Body of pancreas (tissue), 4 donors: Measurements from ENCODE around the gene RYR3. TPM values are rescaled to one million over a fixed set of nuclear protein-coding genes. Genes with fewer than 3 reads are reported as not detected.

ENCODE experiments used
- ATAC-seq: fragments of 150-250 bp; one replicate; pipeline ENCODE4 v1.9.1; 2016
- DNase-seq, 4 donors: peaks; one replicate each; pipeline ENCODE4 v3.0.0-alpha.2; 2019
- H3K27ac ChIP-seq, 4 donors: fragments of 200-600 bp; sonication (generic); 1 replicate in 3 of 4; 2 replicates in 1 of 4; pipeline versions ENCODE4 v1.5.1 to v1.6.1; 2016 to 2019; ENCODE audit warnings: mild to moderate bottlenecking in 1 of 4, mixed read lengths in 1 of 4, moderate library complexity in 1 of 4
- H3K27me3 ChIP-seq, 2 donors: fragments of 200-600 bp; sonication (generic); one replicate each; pipeline ENCODE4 v1.6.0; 2016; ENCODE audit warnings: mild to moderate bottlenecking in 1 of 2
- H3K36me3 ChIP-seq, 2 donors: fragments of 200-600 bp; sonication (generic); replicated peaks in 1 of 2; 2 replicates each; pipeline ENCODE4 v1.5.1; 2016; ENCODE audit warnings: low read depth in 2 of 2; ENCODE audit not compliant: insufficient read depth in 1 of 2
- H3K4me1 ChIP-seq: fragments of 200-600 bp; sonication (generic); one replicate; pipeline ENCODE4 v1.6.0; 2016
- H3K4me3 ChIP-seq, 2 donors: fragments of 200-600 bp; sonication (generic); 1 replicate in 1 of 2; 2 replicates in 1 of 2; pipeline ENCODE4 v1.5.1; 2016 to 2019
- H3K9me3 ChIP-seq, 3 donors: fragments of 200-600 bp; sonication (generic); 1 replicate in 2 of 3; 2 replicates in 1 of 3; pipeline ENCODE4 v1.5.1; 2016
- CTCF ChIP-seq, 7 experiments: fragments of 450-650 bp in 4 of 7; fragments of 200-600 bp in 3 of 7; sonication (generic) in 3 of 7; IDR thresholded peaks; one replicate each; pipeline ENCODE4 v1.5.1; 2016 to 2019; ENCODE audit warnings: antibody characterized with exemption in 7 of 7
- POLR2A ChIP-seq, 3 donors: fragments of 450-650 bp; IDR thresholded peaks; one replicate each; pipeline ENCODE4 v1.6.1; 2016; ENCODE audit warnings: antibody characterized with exemption in 3 of 3, mild to moderate bottlenecking in 2 of 3
- WGBS, 2 donors: methylation state at CpG; one replicate each; pipeline ENCODE4 v1.1.5; 2017; 5-methylcytosine and 5-hydroxymethylcytosine counted together
- intact Hi-C: fragments of 100-400 bp; cut with DNase I; formaldehyde crosslinking; loops from one replicate; pipeline ENCODE4 v1.15.1; 2023
- total RNA-seq, 2 donors: library from RNA; depleted of rRNA; stranded (reverse); fragments of >200 nt; gene quantifications; one replicate each; pipeline ENCODE4 v1.1.0, GENCODE V29; 2016

RYR3 gene
- total RNA-seq, 2 donors from 2014 or later = 0.26 to 0.66 TPM

GRCh38 chr15:33831646-33832045, 520.9 kb downstream of the RYR3 start:
- H3K27ac ChIP-seq = no peak overlapping the region
- WGBS, 2 donors = 81 to 84% methylated on average over 7 of the region's 7 CpGs
- DNase-seq (no peak), ATAC-seq (no peak)
- TF ChIP-seq POLR2A (IDR thresholded peaks at IDR 0.05) = no peak
- TF ChIP-seq CTCF (IDR thresholded peaks at IDR 0.05) = no peak
- no peaks in the 10 kb centered on the region for H3K4me1 ChIP-seq
- H3K36me3 ChIP-seq = no peaks in the 10 kb centered on the region
- no peaks in the 10 kb centered on the region for H3K27me3 ChIP-seq
- intact Hi-C loops = no loop called here
- peaks cover 0 to 9% (median 0%) of the 10 kb centered on the region in 3 donors for H3K9me3 ChIP-seq
- H3K4me3 ChIP-seq = no peak overlapping the region

- TF ChIP-seq POLR2A (IDR thresholded peaks at IDR 0.05) = no peak
- TF ChIP-seq CTCF (IDR thresholded peaks at IDR 0.05) = no peak
- no peaks in the 10 kb centered on the region for H3K27me3 ChIP-seq
- H3K27ac ChIP-seq = no peak overlapping the region
- no peak for DNase-seq
- ATAC-seq = no peak
- H3K4me3 ChIP-seq = no peak overlapping the region
- intact Hi-C loops = no loop called here
- no peaks in the 10 kb centered on the region for H3K4me1 ChIP-seq
- no peaks in the 10 kb centered on the region for H3K9me3 ChIP-seq
- no peaks in the 10 kb centered on the region for H3K36me3 ChIP-seq
- 33 to 37% methylated on average over 9 of the region's 9 CpGs for WGBS, 2 donors
Observed at GRCh38 chr15:33834892-33835743, 524.4 kb downstream of the RYR3 start.

- 76 to 81% methylated on average over 1 of the region's 1 CpG for WGBS, 2 donors
- intact Hi-C loops = no loop called here
- H3K4me3 ChIP-seq = no peak overlapping the region
- no peaks in the 10 kb centered on the region for H3K36me3 ChIP-seq
- no peaks in the 10 kb centered on the region for H3K27me3 ChIP-seq
- TF ChIP-seq CTCF (IDR thresholded peaks at IDR 0.05) (no peak), POLR2A (IDR thresholded peaks at IDR 0.05) (no peak)
- H3K27ac ChIP-seq = no peak overlapping the region
- DNase-seq (no peak), ATAC-seq (no peak)
- no peaks in the 10 kb centered on the region for H3K4me1 ChIP-seq
- H3K9me3 ChIP-seq = no peaks in the 10 kb centered on the region
Observed at GRCh38 chr15:33837294-33837693, 526.5 kb downstream of the RYR3 start.

- no peaks in the 10 kb centered on the region for H3K27me3 ChIP-seq
- no peak overlapping the region for H3K4me3 ChIP-seq
- intact Hi-C loops = no loop called here
- no peak for TF ChIP-seq POLR2A (IDR thresholded peaks at IDR 0.05)
- TF ChIP-seq CTCF (IDR thresholded peaks at IDR 0.05) = no peak
- no peaks in the 10 kb centered on the region for H3K9me3 ChIP-seq
- no peak overlapping the region for H3K27ac ChIP-seq
- 66 to 79% methylated on average over 2 of the region's 2 CpGs for WGBS, 2 donors
- no peaks in the 10 kb centered on the region for H3K4me1 ChIP-seq
- DNase-seq (no peak), ATAC-seq (no peak)
- H3K36me3 ChIP-seq = no peaks in the 10 kb centered on the region
Observed at GRCh38 chr15:33839540-33839939, 528.8 kb downstream of the RYR3 start.

- TF ChIP-seq POLR2A (IDR thresholded peaks at IDR 0.05) (no peak), CTCF (IDR thresholded peaks at IDR 0.05) (no peak)
- Histone ChIP-seq H3K9me3 (no peaks in the 10 kb centered on the region), H3K27ac (no peak overlapping the region), H3K4me1 (no peaks in the 10 kb centered on the region), H3K27me3 (no peaks in the 10 kb centered on the region), H3K36me3 (no peaks in the 10 kb centered on the region), H3K4me3 (no peak overlapping the region)
- DNase-seq = no peak
- ATAC-seq = no peak
- WGBS, 2 donors = 82 to 88% methylated on average over 3 of the region's 3 CpGs
- intact Hi-C loops = no loop called here
Observed at GRCh38 chr15:33840615-33841014, 529.8 kb downstream of the RYR3 start.
